WTC11 (cell line): ENCODE measurements around the gene ZEB2. TPM values are rescaled to one million over a fixed set of nuclear protein-coding genes. Genes with fewer than 3 reads are reported as not detected.

Experiments
- ATAC-seq: fragments of 200-7000 bp; cut with Tn5 transposase; 2 replicates; pipeline ENCODE4 v1.10.0; 2021; ENCODE audit warnings: mild to moderate bottlenecking, moderate library complexity
- CTCF ChIA-PET: fragments of 300-600 bp; sonication (Branson Sonifier 250); formaldehyde crosslinking; loops from one replicate; lab custom pipeline; 2021; ENCODE audit warnings: antibody characterized with exemption; lab: Charles Lee
- POLR2A ChIA-PET: fragments of 350-600 bp; sonication (Branson Sonifier 250); formaldehyde crosslinking; loops from one replicate; lab custom pipeline; 2021; ENCODE audit warnings: antibody characterized with exemption; lab: Charles Lee
- DNase-seq: peaks from one replicate; pipeline ENCODE4 v3.0.0; 2021; ENCODE audit warnings: low spot score
- H3K27ac Mint-ChIP-seq: 2 replicates; pipeline ENCODE4 v1.8.0; 2021; ENCODE audit warnings: mixed read lengths
- H3K27me3 Mint-ChIP-seq: 2 replicates; pipeline ENCODE4 v1.8.0; 2021; ENCODE audit warnings: low read depth, mild to moderate bottlenecking, moderate library complexity, mixed read lengths
- H3K36me3 Mint-ChIP-seq: 2 replicates; pipeline ENCODE4 v1.8.0; 2021; ENCODE audit warnings: mixed read lengths
- H3K4me1 Mint-ChIP-seq: 2 replicates; pipeline ENCODE4 v1.8.0; 2022; ENCODE audit warnings: mixed read lengths
- H3K4me3 Mint-ChIP-seq: 2 replicates; pipeline ENCODE4 v1.8.0; 2021; ENCODE audit warnings: mild to moderate bottlenecking, moderate library complexity, mixed read lengths
- H3K9me3 Mint-ChIP-seq: 2 replicates; pipeline ENCODE4 v1.8.0; 2021; ENCODE audit warnings: mixed read lengths
- AFF4 ChIP-seq: sonication (generic); formaldehyde crosslinking; IDR thresholded peaks from 2 replicates; pipeline ENCODE4 v1.8.1; 2023; ENCODE audit warnings: mild to moderate bottlenecking, missing genetic modification reagents, borderline replicate concordance
- AR ChIP-seq: fragments of 250-450 bp; sonication (Bioruptor Pico); IDR thresholded peaks from 2 replicates; pipeline ENCODE4 v1.9.0; 2021; ENCODE audit warnings: mild to moderate bottlenecking
- ATF1 ChIP-seq: sonication (generic); formaldehyde crosslinking; IDR thresholded peaks from 2 replicates; pipeline ENCODE4 v1.8.1; 2023; ENCODE audit warnings: mild to moderate bottlenecking, moderate library complexity, missing genetic modification reagents
- ATF6 ChIP-seq: sonication (generic); formaldehyde crosslinking; IDR thresholded peaks from 2 replicates; pipeline ENCODE4 v1.8.1; 2023; ENCODE audit warnings: mild to moderate bottlenecking, missing genetic modification reagents
- FOXK1 ChIP-seq: sonication (generic); formaldehyde crosslinking; IDR thresholded peaks from 2 replicates; pipeline ENCODE4 v1.8.0; 2022; ENCODE audit warnings: mild to moderate bottlenecking, moderate library complexity, missing genetic modification reagents
- FOXP4 ChIP-seq: sonication (generic); formaldehyde crosslinking; IDR thresholded peaks from 2 replicates; pipeline ENCODE4 v1.8.0; 2022; ENCODE audit warnings: mild to moderate bottlenecking, missing genetic modification reagents
- GABPB1 ChIP-seq: sonication (generic); formaldehyde crosslinking; IDR thresholded peaks from 2 replicates; pipeline ENCODE4 v1.8.1; 2023; ENCODE audit warnings: mild to moderate bottlenecking, missing genetic modification reagents
- HMGXB4 ChIP-seq: sonication (generic); formaldehyde crosslinking; IDR thresholded peaks from 2 replicates; pipeline ENCODE4 v1.8.1; 2023; ENCODE audit warnings: mild to moderate bottlenecking, moderate library complexity, missing genetic modification reagents
- JUN ChIP-seq: sonication (generic); formaldehyde crosslinking; IDR thresholded peaks from 2 replicates; pipeline ENCODE4 v1.8.0; 2023; ENCODE audit warnings: mild to moderate bottlenecking, missing genetic modification reagents
- MLX ChIP-seq: sonication (generic); formaldehyde crosslinking; IDR thresholded peaks from 2 replicates; pipeline ENCODE4 v1.8.1; 2023; ENCODE audit warnings: mild to moderate bottlenecking, missing genetic modification reagents, moderate library complexity
- OVOL2 ChIP-seq: fragments of 250-450 bp; sonication (Bioruptor Pico); IDR thresholded peaks from 2 replicates; pipeline ENCODE4 v1.9.0; 2021; ENCODE audit warnings: mild to moderate bottlenecking, borderline replicate concordance
- SMAD4 ChIP-seq: sonication (generic); formaldehyde crosslinking; IDR thresholded peaks from 2 replicates; pipeline ENCODE4 v1.8.0; 2022; ENCODE audit warnings: mild to moderate bottlenecking, missing genetic modification reagents
- SOX15 ChIP-seq: fragments of 250-450 bp; sonication (Bioruptor Pico); IDR thresholded peaks from 2 replicates; pipeline ENCODE4 v1.9.0; 2021; ENCODE audit warnings: mild to moderate bottlenecking
- SP1 ChIP-seq: sonication (generic); formaldehyde crosslinking; conservative IDR thresholded peaks from 2 replicates; pipeline ENCODE4 v1.8.1; 2022; ENCODE audit warnings: missing genetic modification reagents
- TEAD4 ChIP-seq: sonication (generic); formaldehyde crosslinking; IDR thresholded peaks from 2 replicates; pipeline ENCODE4 v1.8.0; 2022; ENCODE audit warnings: mild to moderate bottlenecking, missing genetic modification reagents
- USF1 ChIP-seq: sonication (generic); formaldehyde crosslinking; IDR thresholded peaks from 2 replicates; pipeline ENCODE4 v1.8.0; 2022; ENCODE audit warnings: mild to moderate bottlenecking, missing genetic modification reagents
- USF2 ChIP-seq: sonication (generic); formaldehyde crosslinking; IDR thresholded peaks from 2 replicates; pipeline ENCODE4 v1.8.1; 2023; ENCODE audit warnings: mild to moderate bottlenecking, missing genetic modification reagents, moderate library complexity
- ZBTB21 ChIP-seq: sonication (generic); formaldehyde crosslinking; IDR thresholded peaks from 2 replicates; pipeline ENCODE4 v1.8.1; 2023; ENCODE audit warnings: mild to moderate bottlenecking, missing genetic modification reagents, borderline replicate concordance
- ZMAT4 ChIP-seq: fragments of 250-450 bp; sonication (Bioruptor Pico); IDR thresholded peaks from 2 replicates; pipeline ENCODE4 v1.9.0; 2021; ENCODE audit warnings: mild to moderate bottlenecking
- ZNF263 ChIP-seq: sonication (generic); formaldehyde crosslinking; IDR thresholded peaks from 2 replicates; pipeline ENCODE4 v1.8.1; 2022; ENCODE audit warnings: low read depth, mild to moderate bottlenecking, moderate library complexity, missing genetic modification reagents
- total RNA-seq: library from RNA; stranded (reverse); gene quantifications from 3 replicates; pipeline ENCODE4 v1.2.3, GENCODE V29; 2021

Gene ZEB2
- total RNA-seq, 1 experiment from 2014 or later = 0.42 TPM

GRCh38 chr2:144524118-144525009 lies 4.4 kb upstream of the ZEB2 start:
- H3K4me3 Mint-ChIP-seq = peak overlapping the region; percentile 71
- ChIA-PET CTCF (interaction anchor here (0.6 to 2.1 kb wide), 4 partner anchors 20 to 779 kb away, joined by 3 to 11 read pairs (median 3); no protein-coding TSS in a partner anchor), POLR2A (interaction anchor here (0.6 to 1.0 kb wide), 2 partner anchors 14 to 38 kb away, joined by 5 to 7 read pairs; no protein-coding TSS in a partner anchor)
- peaks cover 44% of the 10 kb centered on the region for H3K4me1 Mint-ChIP-seq
- DNase-seq (peak; percentile 80), ATAC-seq (peak; percentile 71)
- H3K27me3 Mint-ChIP-seq = peaks cover 17% of the 10 kb centered on the region
- no peaks in the 10 kb centered on the region for H3K9me3 Mint-ChIP-seq
- H3K36me3 Mint-ChIP-seq = no peaks in the 10 kb centered on the region
- H3K27ac Mint-ChIP-seq = peak overlapping the region; percentile 69; the same call in 1 of the 2 replicates
- TF ChIP-seq AFF4 (CRISPR knock-in tag) = no peak
- TF ChIP-seq HMGXB4 (CRISPR knock-in tag) = no peak
- TF ChIP-seq FOXK1 (CRISPR knock-in tag) = no peak
- no peak for TF ChIP-seq ZMAT4
- peak; percentile 54; the same call in 1 of the 2 replicates for TF ChIP-seq USF1
- no peak for TF ChIP-seq FOXP4 (CRISPR knock-in tag)
- no peak for TF ChIP-seq TEAD4 (CRISPR knock-in tag)
- TF ChIP-seq SMAD4 = no peak
- TF ChIP-seq GABPB1 (CRISPR knock-in tag) = no peak
- no peak for TF ChIP-seq ZNF263
- no peak for TF ChIP-seq JUN (CRISPR knock-in tag)
- TF ChIP-seq USF2 = peak; percentile 85
- TF ChIP-seq SOX15 (CRISPR knock-in tag) = no peak
- TF ChIP-seq SP1 (CRISPR knock-in tag) = peak; percentile 28; the same call in 1 of the 2 replicates
- TF ChIP-seq ATF1 = no peak
- TF ChIP-seq ATF6 (CRISPR knock-in tag) = no peak
- no peak for TF ChIP-seq OVOL2 (CRISPR knock-in tag)
- TF ChIP-seq AR (CRISPR knock-in tag) = no peak
- no peak for TF ChIP-seq MLX (CRISPR knock-in tag)
- TF ChIP-seq ZBTB21 (CRISPR knock-in tag) = no peak
